HG02981 (cell line): ENCODE results near the gene HELQ.
"Not testable (repeated sequence)": the region's sequence is repeated elsewhere in the genome, so short reads cannot be mapped to it uniquely, and the experiment has no call there.

Experiments used
- ATAC-seq: cut with Tn5 transposase; IDR thresholded peaks from one replicate; pipeline ENCODE4 v1.9.1; 2021; ENCODE audit warnings: mild to moderate bottlenecking, moderate library complexity; ENCODE audit not compliant: unreplicated experiment

The HELQ gene

GRCh38 chr4:83440148-83440814, 15.3 kb downstream of the HELQ start:
- no peak for ATAC-seq

- no peak for ATAC-seq
Observed at GRCh38 chr4:83438719-83439118, 16.9 kb downstream of the HELQ start.

GRCh38 chr4:83436680-83437079, 18.9 kb downstream of the HELQ start:
- ATAC-seq, result no peak

DNA sequence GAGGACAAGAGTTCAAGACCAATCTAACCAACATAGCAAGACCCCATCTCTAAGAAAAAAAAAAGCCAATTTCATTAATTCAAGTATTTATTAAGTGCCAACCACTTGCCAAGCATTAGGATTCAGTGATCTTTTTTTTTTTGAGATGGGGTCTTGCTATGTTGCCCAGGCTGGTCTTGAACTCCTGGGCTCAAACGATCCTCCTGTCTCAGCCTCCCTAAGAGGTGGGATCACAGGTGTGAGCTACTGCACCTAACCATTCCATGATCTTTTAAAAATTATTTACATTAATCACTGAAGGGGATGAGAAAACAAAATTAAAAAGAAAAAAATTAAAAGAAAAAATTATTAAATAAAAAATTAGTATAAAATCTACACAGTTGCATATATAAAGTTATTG, 24.4 kb downstream of the HELQ start:
- no peak for ATAC-seq

DNA sequence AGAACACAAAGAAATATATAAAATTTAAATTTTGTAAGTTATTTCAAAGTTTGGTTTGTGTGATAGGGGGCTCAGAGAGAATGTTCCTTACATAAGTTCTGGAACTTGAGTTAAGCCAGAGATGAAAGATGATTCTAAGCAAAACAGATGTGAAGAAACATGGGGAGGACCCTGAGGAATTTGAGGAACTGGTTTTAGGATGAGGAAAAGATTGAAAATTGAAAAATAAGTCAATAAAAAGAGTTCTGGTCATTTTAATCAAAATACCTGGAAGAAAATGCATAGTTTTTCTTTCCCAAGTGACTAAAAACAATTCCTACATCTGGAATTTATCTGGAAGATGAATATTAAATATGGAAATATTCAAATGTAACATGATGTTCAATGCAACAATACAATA, 37.4 kb downstream of the HELQ start:
- no peak for ATAC-seq

- no peak for ATAC-seq
Observed at GRCh38 chr4:83417566-83417965, 38.1 kb downstream of the HELQ start.

DNA sequence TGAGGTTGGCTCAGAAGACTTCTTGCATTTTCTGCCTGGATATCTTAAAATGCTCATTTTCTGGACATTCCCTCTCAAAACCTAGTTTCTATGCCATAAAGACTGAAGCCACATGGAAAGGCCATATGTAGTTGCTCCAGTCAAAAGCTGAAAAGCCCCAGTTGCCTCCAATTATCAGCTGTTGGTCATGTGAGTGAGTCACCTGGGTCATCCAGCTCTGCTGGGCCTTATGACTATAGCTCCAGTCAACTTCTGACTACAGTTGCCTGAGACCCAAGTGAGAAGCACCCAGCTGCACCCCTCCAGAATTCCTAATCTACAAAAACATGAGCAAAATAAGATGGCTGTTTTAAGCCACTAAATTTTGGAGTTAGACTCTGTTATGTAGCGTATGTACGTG, 41.9 kb downstream of the HELQ start:
- ATAC-seq, result no peak

GRCh38 chr4:83408908-83409307, 46.7 kb downstream of the HELQ start:
- no peak for ATAC-seq

DNA sequence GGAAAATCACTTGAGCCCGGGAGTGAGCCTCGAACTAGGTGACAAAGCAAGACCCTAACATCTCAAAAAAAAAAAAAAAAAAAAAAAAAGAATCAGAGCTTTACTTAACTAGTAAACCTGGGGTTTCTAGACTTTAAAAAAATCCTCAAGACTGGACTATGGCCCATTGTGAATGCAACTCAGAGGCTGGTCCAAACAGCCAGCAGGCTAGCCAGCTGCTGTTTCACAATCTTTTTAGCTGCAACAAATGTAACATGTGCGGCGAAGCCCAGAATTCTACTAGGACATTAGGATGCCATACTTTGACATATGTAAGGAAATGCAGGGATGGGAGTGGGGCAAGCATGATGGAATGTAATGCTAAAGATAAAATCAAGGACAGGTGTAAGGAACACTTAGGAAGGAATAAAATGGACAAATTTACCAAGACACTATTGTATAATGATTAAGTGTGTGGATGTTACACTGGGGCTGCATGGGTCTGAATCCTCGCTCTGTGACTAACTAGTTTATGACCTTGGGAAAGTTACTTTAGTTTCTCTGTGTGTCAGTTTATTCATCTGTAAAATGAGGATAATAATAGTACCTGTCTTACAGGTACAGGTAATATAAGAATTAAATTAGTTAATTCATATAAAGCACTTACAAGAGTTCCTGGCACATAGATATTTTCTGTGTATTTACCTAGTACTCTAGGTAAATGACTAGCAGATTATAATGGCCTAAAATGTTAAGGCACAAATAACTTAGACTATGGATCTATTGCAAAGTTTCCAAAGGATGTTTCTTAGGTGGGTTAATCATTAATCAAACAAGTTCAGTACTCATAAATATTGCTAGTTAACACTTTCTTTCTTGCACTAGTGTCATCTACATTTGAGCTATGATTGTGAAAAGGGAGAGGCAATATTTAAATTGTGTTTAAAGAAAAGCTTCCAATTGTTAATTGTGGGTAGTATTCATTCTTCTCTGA, 49.5 kb downstream of the HELQ start:
- no peak for ATAC-seq

DNA sequence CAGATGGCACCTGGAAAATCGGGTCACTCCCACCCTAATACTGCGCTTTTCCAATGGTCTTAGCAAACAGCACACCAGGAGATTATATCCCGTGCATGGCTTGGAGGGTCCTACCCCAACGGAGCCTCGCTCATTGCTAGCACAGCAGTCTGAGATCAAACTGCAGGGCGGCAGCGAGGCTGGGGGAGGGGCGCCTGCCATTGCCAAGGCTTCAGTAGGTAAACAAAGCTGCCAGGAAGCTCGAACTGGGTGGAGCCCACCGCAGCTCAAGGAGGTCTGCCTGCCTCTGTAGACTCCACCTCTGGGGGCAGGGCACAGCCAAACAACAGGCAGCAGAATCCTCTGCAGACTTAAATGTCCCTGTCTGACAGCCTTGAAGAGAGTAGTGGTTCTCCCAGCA, 57.5 kb downstream of the HELQ start:
- not testable (repeated sequence) for ATAC-seq

GRCh38 chr4:83393908-83394307, 61.7 kb downstream of the HELQ start:
- no peak for ATAC-seq

- ATAC-seq, result no peak
Observed at GRCh38 chr4:83392562-83392961, 63.1 kb downstream of the HELQ start.

DNA sequence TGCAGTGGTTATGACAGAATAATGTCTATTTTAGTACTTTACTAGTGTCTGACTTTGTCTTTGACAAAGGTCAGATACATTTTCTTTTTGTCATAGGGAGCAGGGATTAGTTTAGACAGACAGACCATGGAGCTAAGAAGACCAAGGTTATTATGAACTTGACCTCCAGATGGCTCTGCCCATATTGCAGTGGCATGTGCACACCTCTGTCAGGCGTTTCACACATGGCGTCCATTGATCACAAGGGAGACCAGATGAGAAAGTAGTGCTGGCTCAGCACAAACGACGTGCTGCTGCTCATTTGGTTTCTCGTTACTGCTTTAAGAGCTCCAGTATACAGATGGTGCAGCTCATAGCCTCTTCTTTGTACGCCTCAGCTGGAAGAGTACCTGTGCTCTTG, 64.7 kb downstream of the HELQ start:
- no peak for ATAC-seq

GRCh38 chr4:83389756-83390505, 65.7 kb downstream of the HELQ start:
- ATAC-seq, result no peak

GRCh38 chr4:83389037-83389720, 66.4 kb downstream of the HELQ start:
- no peak for ATAC-seq

GRCh38 chr4:83388313-83388676, 67.3 kb downstream of the HELQ start:
- no peak for ATAC-seq

DNA sequence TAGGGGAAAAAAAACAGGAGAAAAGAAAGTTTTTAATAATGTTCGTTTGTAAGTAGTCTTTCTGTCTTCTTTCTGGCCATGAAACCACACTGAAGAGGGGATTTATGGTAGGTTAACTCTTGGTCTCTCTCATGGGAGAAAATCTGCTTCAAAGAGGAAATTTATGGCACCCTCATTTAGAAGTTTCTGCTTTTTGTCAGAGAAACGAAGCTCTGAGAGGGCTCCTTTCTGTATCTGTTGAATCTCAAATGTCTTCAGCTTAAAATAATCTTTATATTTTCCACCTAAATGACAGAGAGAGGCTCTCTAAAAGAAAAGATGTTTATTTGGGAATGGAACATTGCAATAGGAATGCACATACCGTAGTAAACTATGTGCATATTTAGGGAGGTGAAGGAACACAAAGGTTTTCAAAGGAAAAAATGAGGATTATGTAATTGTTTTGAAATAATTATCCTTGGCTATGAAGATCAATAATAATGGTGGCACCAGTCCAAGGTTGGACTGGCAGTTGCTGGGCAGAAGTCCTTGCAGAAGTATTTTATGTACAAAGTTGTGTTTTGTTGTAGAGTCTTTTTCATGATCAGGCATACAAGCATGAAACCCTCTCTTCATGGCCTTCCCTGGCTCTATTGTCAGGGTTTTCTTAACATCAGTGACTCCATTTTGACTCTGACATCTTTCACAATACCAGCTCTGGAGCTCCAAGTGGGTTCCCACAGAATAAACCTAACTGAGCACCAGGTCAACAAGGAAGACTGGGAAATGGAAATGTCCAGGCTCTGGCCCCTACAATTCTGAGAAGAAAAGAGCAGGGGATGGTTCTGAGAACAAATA, 67.9 kb downstream of the HELQ start:
- no peak for ATAC-seq

GRCh38 chr4:83387012-83387411, 68.6 kb downstream of the HELQ start:
- no peak for ATAC-seq

DNA sequence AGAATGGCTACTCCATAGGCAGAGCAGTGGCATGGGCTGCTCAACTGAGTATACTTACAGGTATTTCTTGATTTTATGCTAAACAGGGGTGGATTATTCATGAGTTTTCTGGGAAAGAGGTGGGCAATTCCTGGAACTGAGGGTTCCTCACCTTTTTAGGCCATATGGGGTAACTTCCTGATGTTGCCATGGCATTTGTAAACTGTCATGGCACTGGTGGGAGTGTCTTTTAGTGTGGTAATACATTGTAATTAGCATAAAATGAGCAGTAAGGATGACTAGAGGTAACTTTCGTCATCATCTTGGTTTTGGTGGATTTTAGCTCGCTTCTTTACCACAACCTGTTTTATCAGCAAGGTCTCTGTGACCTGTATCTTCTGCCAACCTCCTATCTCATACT, 72.8 kb downstream of the HELQ start:
- ATAC-seq, result no peak

DNA sequence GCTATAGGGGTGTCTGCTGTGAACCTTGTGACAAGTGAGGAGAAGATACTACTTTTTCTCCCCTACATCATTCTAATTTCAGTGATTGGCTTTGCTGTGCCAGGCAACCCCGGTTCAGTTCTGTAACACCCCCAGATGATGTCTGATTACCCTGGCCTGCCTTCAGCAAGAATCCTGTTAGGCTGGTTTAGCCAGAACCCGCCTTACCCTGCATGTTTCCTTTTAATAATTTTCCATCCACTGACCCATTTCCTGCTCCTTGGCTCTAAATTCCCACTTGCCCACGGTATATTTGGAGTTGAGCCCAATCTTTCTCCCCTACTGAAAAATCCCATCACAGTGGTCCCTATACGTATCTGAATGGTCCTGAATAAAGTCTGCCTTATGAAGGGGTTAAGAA, 74.5 kb downstream of the HELQ start:
- ATAC-seq, result no peak
